IPS DF 19.7 (cell line): ENCODE measurements around the gene FUBP3.
"Not testable (repeated sequence)": the region's sequence is repeated elsewhere in the genome, so short reads cannot be mapped to it uniquely, and the experiment has no call there.

Source experiments
- DNase-seq: peaks from one replicate; pipeline ENCODE4 v3.0.0-alpha.2; 2013; ENCODE audit warnings: low read depth, low spot score

FUBP3 gene

GRCh38 chr9:130682421-130683121, 103.2 kb downstream of the FUBP3 start:
- DNase-seq, result no peak

GRCh38 chr9:130685104-130685503, 105.7 kb downstream of the FUBP3 start:
- no peak for DNase-seq

- not testable (repeated sequence) for DNase-seq
Observed at GRCh38 chr9:130685945-130686344, 106.6 kb downstream of the FUBP3 start.

- no peak for DNase-seq
Observed at GRCh38 chr9:130687615-130688014, 108.2 kb downstream of the FUBP3 start.
